H7 (cell line): Measurements from ENCODE around the gene IFITM1. TPM values are rescaled to one million over a fixed set of nuclear protein-coding genes. Genes with fewer than 3 reads are reported as not detected.
"Not testable (repeated sequence)": the region's sequence is repeated elsewhere in the genome, so short reads cannot be mapped to it uniquely, and the experiment has no call there.

ENCODE experiments used
- DNase-seq: peaks from one replicate; pipeline ENCODE4 v3.0.0; 2012
- H3K27me3 ChIP-seq: 2 replicates; pipeline ENCODE4 v1.6.0; 2011; ENCODE audit warnings: mild to moderate bottlenecking, low read length; ENCODE audit not compliant: control insufficient read depth, insufficient read depth
- H3K36me3 ChIP-seq: replicated peaks from 2 replicates; pipeline ENCODE4 v1.5.1; 2011; ENCODE audit warnings: low read length; ENCODE audit not compliant: control insufficient read depth, insufficient read depth
- H3K4me3 ChIP-seq: 2 replicates; pipeline ENCODE4 v1.5.1; 2011; ENCODE audit warnings: low read depth, mild to moderate bottlenecking, control low read depth, low read length, moderate library complexity; ENCODE audit not compliant: insufficient read depth
- total RNA-seq: library from RNA; depleted of rRNA; stranded (reverse); fragments of >200 nt; shearing (Covaris generic); gene quantifications from 2 replicates; pipeline ENCODE4 v1.2.3, GENCODE V29; 2014; rRNA removed

Gene IFITM1
- 1,398 and 1,404 TPM in 2 replicates for total RNA-seq

DNA sequence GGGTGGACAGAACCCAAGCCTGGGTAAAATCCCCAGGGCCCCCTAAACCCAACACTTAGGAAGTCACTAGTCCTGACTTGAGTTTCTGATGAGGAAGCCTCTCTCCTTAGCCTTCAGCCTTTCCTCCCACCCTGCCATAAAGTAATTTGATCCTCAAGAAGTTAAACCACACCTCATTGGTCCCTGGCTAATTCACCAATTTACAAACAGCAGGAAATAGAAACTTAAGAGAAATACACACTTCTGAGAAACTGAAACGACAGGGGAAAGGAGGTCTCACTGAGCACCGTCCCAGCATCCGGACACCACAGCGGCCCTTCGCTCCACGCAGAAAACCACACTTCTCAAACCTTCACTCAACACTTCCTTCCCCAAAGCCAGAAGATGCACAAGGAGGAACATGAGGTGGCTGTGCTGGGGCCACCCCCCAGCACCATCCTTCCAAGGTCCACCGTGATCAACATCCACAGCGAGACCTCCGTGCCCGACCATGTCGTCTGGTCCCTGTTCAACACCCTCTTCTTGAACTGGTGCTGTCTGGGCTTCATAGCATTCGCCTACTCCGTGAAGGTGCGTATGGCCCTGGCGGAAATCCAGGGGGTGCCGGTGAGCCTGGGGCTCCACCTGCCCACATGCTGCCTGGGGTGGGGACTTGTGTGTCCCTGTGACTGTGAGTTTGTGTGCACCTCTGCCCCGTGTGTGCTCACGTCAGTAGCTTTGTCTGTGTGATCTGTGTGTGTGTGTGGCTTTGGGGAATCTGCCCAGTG, at the start of gene IFITM1:
Gene IFITM1 (plus strand): TSS at position 254 of the 767 bp plus-strand sequence. CDS start 131 bp downstream, at position 385.
- peak within 1 kb of the TSS; percentile 91 for H3K4me3 ChIP-seq
- DNase-seq = peak; percentile 88
- H3K36me3 ChIP-seq = peaks cover 5% of the 10 kb centered on the region
- peaks cover 5% of the 10 kb centered on the region; the same call in 1 of the 2 replicates for H3K27me3 ChIP-seq

DNA sequence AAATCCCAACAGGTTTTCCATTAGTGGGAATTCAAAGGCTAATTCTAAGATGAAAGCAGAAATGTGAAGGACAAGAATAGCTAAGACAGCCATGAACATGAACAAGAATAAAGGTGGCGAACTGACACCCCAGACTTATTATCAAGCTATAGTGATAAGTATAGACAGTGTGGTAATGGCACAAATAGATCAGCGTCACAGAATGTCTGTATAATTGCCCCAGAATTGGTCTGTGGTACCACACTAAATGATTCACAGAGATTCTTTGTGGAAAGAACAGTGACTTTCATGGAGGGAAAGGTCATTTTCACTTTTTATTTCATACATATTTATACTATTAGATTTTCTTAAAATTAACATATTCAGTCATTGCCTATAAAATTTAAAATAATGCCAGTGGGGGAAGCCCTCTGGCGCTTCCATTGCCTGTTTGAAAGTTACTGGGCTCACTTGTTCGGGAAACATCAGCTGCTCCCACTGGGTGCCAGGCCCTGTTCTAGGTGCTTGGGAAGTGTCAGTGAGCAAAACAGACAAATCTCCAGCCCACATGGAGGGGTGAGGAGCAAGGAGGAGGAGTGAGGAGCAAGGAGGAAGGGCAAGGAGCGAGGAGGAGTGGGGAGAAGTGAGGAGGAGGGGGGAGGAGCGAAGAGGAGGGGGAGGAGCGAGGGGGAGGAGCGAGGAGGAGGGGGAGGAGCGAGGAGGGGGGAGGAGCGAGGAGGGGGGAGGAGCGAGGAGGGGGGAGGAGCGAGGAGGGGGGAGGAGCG, 47.0 kb upstream of the IFITM1 start:
- Histone ChIP-seq H3K4me3 (no peak overlapping the region), H3K36me3 (no peaks in the 10 kb centered on the region), H3K27me3 (no peaks in the 10 kb centered on the region)
- peak; percentile 80 for DNase-seq

DNA sequence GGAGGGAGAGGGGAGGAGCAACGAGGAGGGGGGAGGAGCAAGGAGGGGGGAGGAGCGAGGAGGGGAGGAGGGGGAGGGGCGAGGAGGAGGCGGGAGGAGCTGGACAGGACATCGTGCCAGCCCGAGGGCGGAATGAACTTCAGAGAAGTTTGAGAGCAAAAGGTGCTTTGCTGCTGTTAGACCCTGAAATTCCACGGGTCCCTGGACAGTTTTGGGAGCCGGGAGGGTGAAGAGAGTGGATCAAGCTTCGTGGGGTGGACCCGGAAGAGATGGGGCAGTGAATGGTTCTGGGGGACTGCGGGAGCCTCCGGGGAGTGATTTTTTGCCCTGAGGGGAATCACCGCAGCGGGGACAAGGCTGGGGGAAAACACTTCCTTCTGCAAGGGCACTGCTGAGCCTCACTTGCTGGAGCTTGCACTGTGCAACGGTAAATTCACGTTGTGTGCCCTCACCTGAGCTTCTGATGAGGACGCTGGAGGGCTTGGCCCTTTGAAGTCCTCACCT, 46.3 kb upstream of the IFITM1 start:
- H3K4me3 ChIP-seq = peak overlapping the region; percentile 38
- peak; percentile 83 for DNase-seq
- H3K27me3 ChIP-seq = no peaks in the 10 kb centered on the region
- no peaks in the 10 kb centered on the region for H3K36me3 ChIP-seq

DNA sequence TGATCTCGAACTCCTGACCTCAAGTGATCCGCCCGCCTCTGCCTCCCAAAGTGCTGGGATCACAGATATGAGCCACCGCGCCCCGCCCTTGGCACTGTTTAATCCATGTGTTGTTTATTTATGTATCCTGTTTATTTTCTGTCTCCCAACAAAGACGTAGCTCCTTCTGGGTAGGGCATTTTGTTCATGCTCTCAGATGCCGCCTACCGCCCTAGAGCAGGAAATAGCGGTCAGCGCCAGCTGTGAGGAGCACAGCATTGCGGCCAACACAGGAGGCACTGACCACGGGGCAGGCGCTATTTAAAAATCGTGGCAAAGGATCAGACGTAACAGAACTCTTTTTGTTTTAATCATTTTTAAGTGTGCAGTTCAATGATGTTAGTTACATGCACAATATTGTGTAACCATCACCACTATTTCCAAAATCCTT, 45.1 kb upstream of the IFITM1 start:
- H3K27me3 ChIP-seq, H3K36me3 ChIP-seq: not testable (repeated sequence)
- peak; percentile 79 for DNase-seq
- H3K4me3 ChIP-seq = 0 out of 2 replicates have a peak overlapping the region, but pooled peaks have one; percentile 0

DNA sequence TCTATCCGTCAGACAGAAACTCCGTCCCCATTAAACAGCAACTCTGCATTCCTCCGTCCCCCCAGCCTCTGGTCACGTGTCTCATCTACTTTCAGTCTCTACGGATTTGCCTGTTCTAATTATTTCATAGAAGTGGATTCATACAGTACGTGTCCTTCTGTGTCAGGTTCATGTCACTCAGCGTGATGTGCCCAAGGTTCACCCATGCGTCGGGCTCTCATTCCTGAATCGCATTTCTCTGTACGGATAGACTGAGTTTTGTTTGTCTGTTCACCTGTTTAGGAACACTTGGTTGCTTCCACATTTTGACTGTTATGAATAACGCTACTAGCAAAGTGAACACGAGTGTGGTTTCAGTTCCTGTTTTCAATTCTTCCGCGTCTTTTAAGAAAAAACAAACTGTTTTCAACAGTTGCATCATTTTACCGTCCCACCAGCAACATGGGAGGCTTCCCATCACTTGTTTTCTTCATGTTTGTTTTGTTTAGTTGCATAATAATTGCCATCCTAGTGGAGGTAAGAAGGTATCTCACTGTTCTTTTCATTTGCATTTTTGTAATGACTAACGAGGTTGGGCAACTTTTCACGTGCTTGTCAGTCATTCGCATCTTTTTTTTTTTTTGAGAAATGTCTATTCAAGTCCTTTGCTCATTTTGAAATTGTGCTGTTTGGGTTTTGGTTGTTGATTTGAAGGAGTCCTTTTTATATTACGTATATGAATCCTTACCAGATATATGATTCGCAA, 44.5 kb upstream of the IFITM1 start:
- H3K27me3 ChIP-seq = no peaks in the 10 kb centered on the region
- DNase-seq = peak; percentile 64
- H3K4me3 ChIP-seq = 0 out of 2 replicates have a peak overlapping the region, but pooled peaks have one; percentile 8

DNA sequence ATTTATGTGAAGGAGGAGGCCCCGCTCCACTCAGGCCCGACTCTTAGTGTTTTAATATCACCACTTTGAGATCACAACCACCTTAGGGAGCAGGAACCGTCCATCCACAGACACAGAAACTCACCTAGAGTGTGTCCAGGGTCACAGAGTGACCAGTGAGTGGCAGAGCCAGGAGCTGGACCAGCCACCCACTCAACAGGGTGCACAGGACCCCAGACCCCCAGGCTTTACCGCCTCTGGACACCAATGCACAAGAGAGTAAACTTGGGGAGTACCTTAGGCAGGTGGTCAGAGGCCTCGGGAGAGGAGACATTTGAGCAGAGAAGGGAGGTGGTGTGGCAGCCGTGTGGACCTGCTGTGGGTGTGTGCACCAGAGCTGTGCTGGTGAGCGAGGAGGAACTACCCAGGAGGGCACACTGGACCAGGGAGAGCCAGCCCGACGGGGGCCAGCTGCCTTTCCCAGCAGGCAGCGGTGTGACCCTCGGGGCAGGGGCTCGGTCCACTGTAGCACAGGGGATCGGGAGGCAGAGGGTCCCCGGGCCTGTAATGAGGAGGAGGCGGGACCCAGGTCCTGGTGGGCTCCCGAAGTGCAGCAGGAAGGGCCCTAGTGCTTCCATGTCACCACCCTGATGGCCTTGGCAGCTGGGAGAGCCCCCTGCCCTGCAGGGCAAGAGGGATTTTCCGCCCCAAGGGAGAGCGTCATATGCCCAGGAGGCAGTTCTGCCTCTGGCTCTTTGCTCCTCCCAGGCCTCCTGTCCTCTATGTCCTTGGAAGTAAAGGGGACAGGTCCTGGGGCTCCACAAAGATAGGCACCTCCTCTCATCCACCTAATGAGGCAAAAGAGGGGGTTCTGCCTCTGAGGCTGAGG, 43.2 kb upstream of the IFITM1 start:
- Histone ChIP-seq H3K36me3 (no peaks in the 10 kb centered on the region), H3K4me3 (no peak overlapping the region), H3K27me3 (no peaks in the 10 kb centered on the region)
- peak; percentile 52 for DNase-seq

More for the DNA sequence above, 44.5 kb upstream of the IFITM1 start:
- H3K36me3 ChIP-seq = no peaks in the 10 kb centered on the region

DNA sequence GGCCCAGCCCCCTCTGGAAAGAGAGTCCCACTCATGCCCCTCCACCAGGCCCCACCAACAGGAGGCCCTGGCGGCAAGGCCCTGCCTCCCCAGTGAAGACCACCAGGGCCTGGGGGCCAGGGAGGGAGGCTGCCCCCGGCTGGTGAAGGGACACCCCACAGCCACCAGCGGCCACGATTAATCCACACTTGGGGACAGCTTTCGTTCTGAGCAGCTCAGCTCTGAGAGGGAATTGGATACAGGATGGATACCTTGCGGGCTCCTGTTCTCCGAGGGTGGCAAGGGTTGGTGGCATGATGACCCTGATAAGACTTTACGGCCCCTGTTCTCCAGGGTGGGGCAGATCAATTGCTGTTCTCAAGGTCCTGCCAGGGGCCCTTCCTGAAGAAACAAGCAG, 42.5 kb upstream of the IFITM1 start:
- peak; percentile 47 for DNase-seq
- H3K4me3 ChIP-seq = no peak overlapping the region
- no peaks in the 10 kb centered on the region for H3K36me3 ChIP-seq
- H3K27me3 ChIP-seq = no peaks in the 10 kb centered on the region

DNA sequence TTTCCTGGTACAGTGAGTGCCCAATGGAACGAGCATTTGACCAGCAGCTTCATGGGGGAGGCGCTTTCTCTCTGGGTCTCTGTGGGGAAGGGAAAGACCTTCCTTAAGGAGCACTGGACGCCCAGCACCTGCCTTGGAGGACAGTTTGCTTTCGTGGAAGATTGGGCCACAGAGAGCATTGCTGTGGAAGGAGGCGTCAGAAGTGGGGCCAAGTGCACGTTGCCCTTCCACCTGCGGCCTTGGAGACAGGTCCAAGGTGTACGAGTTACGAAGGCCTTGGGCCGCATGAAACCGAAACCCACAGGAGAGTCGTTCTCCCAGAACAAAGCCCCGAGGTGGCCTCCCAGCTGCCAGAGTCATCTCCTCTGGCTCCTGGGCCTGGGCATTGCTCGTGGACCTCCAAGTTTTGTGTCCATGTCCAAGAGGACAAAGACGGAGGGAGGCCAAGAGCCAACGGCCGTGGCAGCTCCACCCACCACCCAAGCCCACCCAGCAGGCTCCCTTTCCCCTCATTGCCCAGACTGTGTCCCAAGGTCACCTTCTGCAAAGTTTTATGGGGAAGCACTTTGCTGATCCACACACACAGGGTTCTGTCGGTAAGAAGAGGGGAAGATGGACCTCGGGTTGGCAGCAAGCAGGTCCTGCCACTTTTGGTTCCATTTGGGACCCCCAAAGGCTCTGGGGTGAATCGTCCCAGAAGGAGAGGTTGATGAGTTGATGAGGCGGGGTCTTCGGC, 41.5 kb upstream of the IFITM1 start:
- Histone ChIP-seq H3K27me3 (no peaks in the 10 kb centered on the region), H3K36me3 (no peaks in the 10 kb centered on the region), H3K4me3 (no peak overlapping the region)
- DNase-seq = peak; percentile 10

DNA sequence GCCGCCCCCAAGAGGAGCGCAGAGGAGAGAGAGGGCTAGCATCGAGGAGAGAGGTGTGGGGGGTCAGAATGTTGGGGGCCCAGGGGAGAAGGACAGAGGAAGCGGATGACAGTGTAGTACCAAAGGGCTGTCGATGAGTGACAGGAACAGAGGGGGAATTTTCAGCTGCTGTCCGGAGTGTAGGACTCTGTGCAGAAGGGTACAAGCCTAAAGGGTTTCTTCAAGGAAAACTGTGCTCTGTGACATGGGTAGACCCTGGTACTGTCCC, 41.0 kb upstream of the IFITM1 start:
- no peaks in the 10 kb centered on the region for H3K27me3 ChIP-seq
- DNase-seq = peak; percentile 14
- no peaks in the 10 kb centered on the region for H3K36me3 ChIP-seq
- H3K4me3 ChIP-seq = no peak overlapping the region

DNA sequence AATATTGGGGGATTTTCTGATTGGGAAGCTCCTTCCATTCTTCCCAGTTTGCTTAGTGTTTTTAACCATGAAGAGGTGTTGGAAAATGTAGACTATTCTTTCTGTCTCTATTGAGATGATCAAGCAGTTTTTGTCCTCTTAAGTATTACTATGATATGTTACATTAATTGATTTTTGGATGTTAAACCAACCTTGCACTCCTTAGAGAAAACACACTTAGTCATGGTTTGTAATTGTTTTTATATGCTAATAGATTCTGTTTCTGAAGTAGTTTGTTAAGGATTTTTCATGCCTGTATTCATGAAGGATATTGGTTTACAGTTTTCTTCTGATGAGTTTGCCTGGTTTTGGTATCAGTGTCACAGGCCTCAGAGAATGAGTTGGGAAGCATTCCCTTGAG, 37.6 kb upstream of the IFITM1 start:
- DNase-seq = no peak
- no peak overlapping the region for H3K4me3 ChIP-seq
- no peaks in the 10 kb centered on the region; the same call in 1 of the 2 replicates for H3K27me3 ChIP-seq
- no peaks in the 10 kb centered on the region for H3K36me3 ChIP-seq

DNA sequence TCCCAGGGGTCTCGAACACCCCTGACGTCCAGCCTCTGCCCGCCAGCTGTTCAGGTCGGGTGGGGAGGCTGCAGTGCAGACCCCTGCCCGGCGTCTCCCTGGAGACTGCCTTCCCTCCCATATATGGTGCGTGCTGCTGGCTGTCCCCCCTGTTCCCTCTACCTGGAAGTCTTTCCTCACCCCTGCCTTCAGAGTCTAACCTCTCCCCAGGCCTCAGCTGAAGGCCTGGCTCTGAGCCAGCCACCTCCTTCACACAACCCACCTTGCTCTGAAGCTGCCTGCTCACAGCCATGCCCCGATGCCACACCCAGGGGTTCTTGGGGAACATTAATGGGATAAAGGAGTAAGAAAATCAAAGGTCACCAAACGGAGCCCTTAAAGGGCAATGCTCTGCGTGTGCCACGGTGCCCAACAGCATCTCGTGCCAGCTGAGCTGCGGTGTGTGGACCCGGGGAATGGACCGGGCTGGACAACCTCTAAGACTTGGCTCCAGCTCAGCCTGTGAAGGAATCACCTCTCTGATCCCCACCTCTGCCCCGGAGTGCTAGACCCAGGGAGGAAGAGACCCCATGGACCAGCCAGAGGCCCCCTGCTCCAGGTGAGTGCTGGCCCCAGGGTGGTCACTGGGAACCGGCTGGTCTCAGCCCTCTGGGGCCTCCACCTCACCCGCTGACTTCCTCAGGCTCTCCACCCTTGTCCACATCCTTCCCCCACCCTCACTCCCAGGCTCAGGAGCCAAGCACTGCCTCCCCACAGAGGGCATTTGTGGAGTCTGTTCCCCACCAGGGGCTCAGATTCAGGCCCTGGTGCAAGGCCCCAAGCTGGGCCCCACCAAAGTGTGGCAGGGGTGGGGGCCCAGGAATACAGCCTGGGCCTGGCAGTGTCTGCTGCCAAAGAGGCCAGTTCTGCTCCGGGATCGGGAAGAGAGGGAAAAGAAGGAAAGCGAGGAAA, 35.6 kb upstream of the IFITM1 start, which contains the start of gene NLRP6:
Gene NLRP6 (plus strand): TSS at position 407 of the 951 bp plus-strand sequence. CDS start 163 bp downstream, at position 570.
- peak; percentile 52 for DNase-seq
- H3K4me3 ChIP-seq = no peak within 1 kb of the TSS
- H3K27me3 ChIP-seq = no peaks in the 10 kb centered on the region; the same call in 1 of the 2 replicates
- H3K36me3 ChIP-seq = no peaks in the 10 kb centered on the region
